ENCODE results near the gene ERP29. TPM values are rescaled to one million over a fixed set of nuclear protein-coding genes. Genes with fewer than 3 reads are reported as not detected.
A peak's percentile ranks its signal among the peaks of the same experiment; 100 is the strongest.
"Not testable (repeated sequence)": the region's sequence is repeated elsewhere in the genome, so short reads cannot be mapped to it uniquely, and the experiment has no call there.

The ERP29 gene
- total RNA-seq, 2 donors from 2014 or later, result 104 to 124 TPM

GRCh38 chr12:111993292-111994150, 19.7 kb upstream of the ERP29 start:
- H3K27me3 Mint-ChIP-seq, result no peaks in the 10 kb centered on the region
- H3K4me1 Mint-ChIP-seq, result peaks cover 49% of the 10 kb centered on the region
- DNase-seq (no peak), ATAC-seq (peak; percentile 83)
- peaks cover 3% of the 10 kb centered on the region for H3K36me3 Mint-ChIP-seq (ENCODE audit: low read depth)
- peak overlapping the region; percentile 94 for H3K4me3 Mint-ChIP-seq
- peak overlapping the region; percentile 94 for H3K27ac Mint-ChIP-seq
- H3K9me3 ChIP-seq (ENCODE audit: control insufficient read depth, low read length, poor library complexity, severe bottlenecking), result no peaks in the 10 kb centered on the region

- Mint-ChIP-seq H3K4me1 (peaks cover 51% of the 10 kb centered on the region), H3K27ac (peak overlapping the region; percentile 94), H3K4me3 (peak overlapping the region; percentile 94)
- not testable (repeated sequence) for H3K9me3 ChIP-seq (ENCODE audit: control insufficient read depth, low read length, poor library complexity, severe bottlenecking); H3K36me3 Mint-ChIP-seq (ENCODE audit: low read depth); DNase-seq; H3K27me3 Mint-ChIP-seq
- peak; percentile 23 for ATAC-seq
Observed at GRCh38 chr12:111994211-111995111, 18.8 kb upstream of the ERP29 start.

- no peak for DNase-seq
- H3K4me3 Mint-ChIP-seq, result no peak overlapping the region
- peaks cover 2% of the 10 kb centered on the region for H3K36me3 Mint-ChIP-seq (ENCODE audit: low read depth)
- peak overlapping the region; percentile 94 for H3K27ac Mint-ChIP-seq
- H3K9me3 ChIP-seq (ENCODE audit: control insufficient read depth, low read length, poor library complexity, severe bottlenecking), result no peaks in the 10 kb centered on the region
- no peak for ATAC-seq
- H3K4me1 Mint-ChIP-seq, result peaks cover 57% of the 10 kb centered on the region
- no peaks in the 10 kb centered on the region for H3K27me3 Mint-ChIP-seq
Observed at GRCh38 chr12:111995782-111996480, 17.3 kb upstream of the ERP29 start.

GRCh38 chr12:111997300-111997699, 15.9 kb upstream of the ERP29 start:
- peaks cover 51% of the 10 kb centered on the region for H3K4me1 Mint-ChIP-seq
- H3K9me3 ChIP-seq (ENCODE audit: control insufficient read depth, low read length, poor library complexity, severe bottlenecking), result no peaks in the 10 kb centered on the region
- H3K4me3 Mint-ChIP-seq, result peak overlapping the region; percentile 45

GRCh38 chr12:111998015-111998414, 15.2 kb upstream of the ERP29 start:
- DNase-seq, result no peak
- Mint-ChIP-seq H3K27me3 (no peaks in the 10 kb centered on the region), H3K4me3 (peak overlapping the region; percentile 80), H3K36me3 (ENCODE audit: low read depth) (peaks cover 2% of the 10 kb centered on the region), H3K27ac (peak overlapping the region; percentile 94), H3K4me1 (peaks cover 53% of the 10 kb centered on the region)
- no peaks in the 10 kb centered on the region for H3K9me3 ChIP-seq (ENCODE audit: control insufficient read depth, low read length, poor library complexity, severe bottlenecking)
- ATAC-seq, result no peak

More at GRCh38 chr12:111997300-111997699, 15.9 kb upstream of the ERP29 start:
- peak overlapping the region; percentile 94 for H3K27ac Mint-ChIP-seq
- no peak for ATAC-seq
- DNase-seq, result no peak
- H3K27me3 Mint-ChIP-seq, result no peaks in the 10 kb centered on the region
- peaks cover 2% of the 10 kb centered on the region for H3K36me3 Mint-ChIP-seq (ENCODE audit: low read depth)

- peaks cover 48% of the 10 kb centered on the region for H3K4me1 Mint-ChIP-seq
- peak overlapping the region; percentile 80 for H3K4me3 Mint-ChIP-seq
- H3K27me3 Mint-ChIP-seq; ATAC-seq; H3K36me3 Mint-ChIP-seq (ENCODE audit: low read depth); DNase-seq; H3K9me3 ChIP-seq (ENCODE audit: control insufficient read depth, low read length, poor library complexity, severe bottlenecking): not testable (repeated sequence)
- peak overlapping the region; percentile 94 for H3K27ac Mint-ChIP-seq
Observed at GRCh38 chr12:111999129-111999528, 14.1 kb upstream of the ERP29 start.

- Mint-ChIP-seq H3K4me3 (peak overlapping the region; percentile 96), H3K27ac (peak overlapping the region; percentile 99), H3K36me3 (ENCODE audit: low read depth) (peaks cover 2% of the 10 kb centered on the region), H3K4me1 (peaks cover 43% of the 10 kb centered on the region), H3K27me3 (no peaks in the 10 kb centered on the region)
- no peaks in the 10 kb centered on the region for H3K9me3 ChIP-seq (ENCODE audit: control insufficient read depth, low read length, poor library complexity, severe bottlenecking)
- DNase-seq (no peak), ATAC-seq (peak; percentile 50)
Observed at GRCh38 chr12:112000820-112001219, 12.4 kb upstream of the ERP29 start.

- H3K4me3 Mint-ChIP-seq, result peak overlapping the region; percentile 96
- ATAC-seq, result no peak
- H3K9me3 ChIP-seq (ENCODE audit: control insufficient read depth, low read length, poor library complexity, severe bottlenecking), result no peaks in the 10 kb centered on the region
- DNase-seq, result no peak
- no peaks in the 10 kb centered on the region for H3K27me3 Mint-ChIP-seq
- peaks cover 46% of the 10 kb centered on the region for H3K4me1 Mint-ChIP-seq
- H3K36me3 Mint-ChIP-seq (ENCODE audit: low read depth), result peaks cover 2% of the 10 kb centered on the region
- H3K27ac Mint-ChIP-seq, result peak overlapping the region; percentile 99
Observed at GRCh38 chr12:112001576-112001975, 11.7 kb upstream of the ERP29 start.

- H3K9me3 ChIP-seq (ENCODE audit: control insufficient read depth, low read length, poor library complexity, severe bottlenecking), result no peaks in the 10 kb centered on the region
- H3K27me3 Mint-ChIP-seq, result no peaks in the 10 kb centered on the region
- H3K4me1 Mint-ChIP-seq, result peaks cover 37% of the 10 kb centered on the region
- DNase-seq, result no peak
- no peak for ATAC-seq
- peaks cover 2% of the 10 kb centered on the region for H3K36me3 Mint-ChIP-seq (ENCODE audit: low read depth)
- peak overlapping the region; percentile 99 for H3K27ac Mint-ChIP-seq
- H3K4me3 Mint-ChIP-seq, result no peak overlapping the region
Observed at GRCh38 chr12:112004041-112004440, 9.2 kb upstream of the ERP29 start.

- no peaks in the 10 kb centered on the region for H3K9me3 ChIP-seq (ENCODE audit: control insufficient read depth, low read length, poor library complexity, severe bottlenecking)
- ATAC-seq (no peak), DNase-seq (no peak)
- Mint-ChIP-seq H3K4me3 (no peak overlapping the region), H3K27ac (peak overlapping the region; percentile 99), H3K36me3 (ENCODE audit: low read depth) (peaks cover 4% of the 10 kb centered on the region), H3K27me3 (no peaks in the 10 kb centered on the region), H3K4me1 (peaks cover 35% of the 10 kb centered on the region)
Observed at GRCh38 chr12:112005419-112006395, 7.5 kb upstream of the ERP29 start.

- ATAC-seq (no peak), DNase-seq (no peak)
- Mint-ChIP-seq H3K4me1 (peaks cover 47% of the 10 kb centered on the region), H3K36me3 (ENCODE audit: low read depth) (peaks cover 3% of the 10 kb centered on the region), H3K27ac (no peak overlapping the region), H3K27me3 (no peaks in the 10 kb centered on the region), H3K4me3 (no peak overlapping the region)
- no peaks in the 10 kb centered on the region for H3K9me3 ChIP-seq (ENCODE audit: control insufficient read depth, low read length, poor library complexity, severe bottlenecking)
Observed at GRCh38 chr12:112007945-112008344, 5.3 kb upstream of the ERP29 start.

- H3K27ac Mint-ChIP-seq, result peak overlapping the region; percentile 6
- DNase-seq, result no peak
- H3K4me1 Mint-ChIP-seq, result peaks cover 42% of the 10 kb centered on the region
- H3K36me3 Mint-ChIP-seq (ENCODE audit: low read depth), result peaks cover 3% of the 10 kb centered on the region
- no peak overlapping the region for H3K4me3 Mint-ChIP-seq
- no peaks in the 10 kb centered on the region for H3K9me3 ChIP-seq (ENCODE audit: control insufficient read depth, low read length, poor library complexity, severe bottlenecking)
- no peaks in the 10 kb centered on the region for H3K27me3 Mint-ChIP-seq
- no peak for ATAC-seq
Observed at GRCh38 chr12:112008918-112009317, 4.3 kb upstream of the ERP29 start.
